22Rv1 (cell line): Measurements from ENCODE around the gene SEMA4B.

ENCODE experiments used
- CTCF ChIP-seq: fragments of 450-650 bp; IDR thresholded peaks from 2 replicates; pipeline ENCODE4 v1.5.1; 2017; ENCODE audit warnings: mild to moderate bottlenecking
- ZFX ChIP-seq: fragments of 450-650 bp; IDR thresholded peaks from 2 replicates; pipeline ENCODE4 v1.6.1; 2017; ENCODE audit warnings: antibody characterized with exemption, borderline replicate concordance

GRCh38 chr15:90187257-90187868 lies 13.8 kb upstream of the SEMA4B start:
- TF ChIP-seq CTCF (no peak), ZFX (no peak)
